ENCODE results near the gene GPRIN3.

The GPRIN3 gene

DNA sequence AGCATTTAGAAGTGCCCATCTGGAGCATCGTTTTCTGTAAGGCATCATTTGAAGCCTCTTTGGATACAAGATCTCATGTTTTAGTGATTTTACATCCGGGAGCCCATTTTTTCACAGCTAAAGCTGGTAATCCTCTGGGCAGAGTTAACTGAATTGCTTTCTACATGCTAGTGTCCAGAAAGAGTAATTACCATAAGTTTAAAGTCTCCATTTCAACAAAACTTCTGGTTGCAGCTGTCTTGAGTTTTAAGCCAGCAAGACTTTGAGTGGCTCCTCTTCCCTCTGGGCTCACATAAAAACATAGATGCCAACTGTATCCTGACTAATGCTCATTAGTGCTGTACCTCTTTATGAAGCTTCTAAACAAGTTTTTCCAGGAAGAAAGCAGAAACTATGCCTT is 65.4 kb downstream of the GPRIN3 start:
- no peak for TF ChIP-seq CREB1 (IDR thresholded peaks at IDR 0.05; ENCODE audit: low read depth)
- TF ChIP-seq NFIC (IDR thresholded peaks at IDR 0.05), result no peak
- TF ChIP-seq EGR1 (IDR thresholded peaks at IDR 0.05), result no peak
- no peak for TF ChIP-seq RAD21 (IDR thresholded peaks at IDR 0.05; ENCODE audit: low read depth)
- no peak for TF ChIP-seq TAF1 (IDR thresholded peaks at IDR 0.05; ENCODE audit: low read depth)
- TF ChIP-seq, protein P1, sequence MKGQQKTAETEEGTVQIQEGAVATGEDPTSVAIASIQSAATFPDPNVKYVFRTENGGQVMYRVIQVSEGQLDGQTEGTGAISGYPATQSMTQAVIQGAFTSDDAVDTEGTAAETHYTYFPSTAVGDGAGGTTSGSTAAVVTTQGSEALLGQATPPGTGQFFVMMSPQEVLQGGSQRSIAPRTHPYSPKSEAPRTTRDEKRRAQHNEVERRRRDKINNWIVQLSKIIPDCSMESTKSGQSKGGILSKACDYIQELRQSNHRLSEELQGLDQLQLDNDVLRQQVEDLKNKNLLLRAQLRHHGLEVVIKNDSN (IDR thresholded peaks at IDR 0.05), result no peak
- TF ChIP-seq YY1 (IDR thresholded peaks at IDR 0.05; ENCODE audit: low read depth), result no peak
- no peak for TF ChIP-seq FOXM1 (IDR thresholded peaks at IDR 0.05; ENCODE audit: borderline replicate concordance, low read depth)
- no peak for TF ChIP-seq CEBPB (IDR thresholded peaks at IDR 0.05)
- TF ChIP-seq EP300 (IDR thresholded peaks at IDR 0.05; ENCODE audit: borderline replicate concordance), result no peak
- no peak for TF ChIP-seq TEAD4 (IDR thresholded peaks at IDR 0.05)
- TF ChIP-seq, protein P2, sequence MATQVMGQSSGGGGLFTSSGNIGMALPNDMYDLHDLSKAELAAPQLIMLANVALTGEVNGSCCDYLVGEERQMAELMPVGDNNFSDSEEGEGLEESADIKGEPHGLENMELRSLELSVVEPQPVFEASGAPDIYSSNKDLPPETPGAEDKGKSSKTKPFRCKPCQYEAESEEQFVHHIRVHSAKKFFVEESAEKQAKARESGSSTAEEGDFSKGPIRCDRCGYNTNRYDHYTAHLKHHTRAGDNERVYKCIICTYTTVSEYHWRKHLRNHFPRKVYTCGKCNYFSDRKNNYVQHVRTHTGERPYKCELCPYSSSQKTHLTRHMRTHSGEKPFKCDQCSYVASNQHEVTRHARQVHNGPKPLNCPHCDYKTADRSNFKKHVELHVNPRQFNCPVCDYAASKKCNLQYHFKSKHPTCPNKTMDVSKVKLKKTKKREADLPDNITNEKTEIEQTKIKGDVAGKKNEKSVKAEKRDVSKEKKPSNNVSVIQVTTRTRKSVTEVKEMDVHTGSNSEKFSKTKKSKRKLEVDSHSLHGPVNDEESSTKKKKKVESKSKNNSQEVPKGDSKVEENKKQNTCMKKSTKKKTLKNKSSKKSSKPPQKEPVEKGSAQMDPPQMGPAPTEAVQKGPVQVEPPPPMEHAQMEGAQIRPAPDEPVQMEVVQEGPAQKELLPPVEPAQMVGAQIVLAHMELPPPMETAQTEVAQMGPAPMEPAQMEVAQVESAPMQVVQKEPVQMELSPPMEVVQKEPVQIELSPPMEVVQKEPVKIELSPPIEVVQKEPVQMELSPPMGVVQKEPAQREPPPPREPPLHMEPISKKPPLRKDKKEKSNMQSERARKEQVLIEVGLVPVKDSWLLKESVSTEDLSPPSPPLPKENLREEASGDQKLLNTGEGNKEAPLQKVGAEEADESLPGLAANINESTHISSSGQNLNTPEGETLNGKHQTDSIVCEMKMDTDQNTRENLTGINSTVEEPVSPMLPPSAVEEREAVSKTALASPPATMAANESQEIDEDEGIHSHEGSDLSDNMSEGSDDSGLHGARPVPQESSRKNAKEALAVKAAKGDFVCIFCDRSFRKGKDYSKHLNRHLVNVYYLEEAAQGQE (IDR thresholded peaks at IDR 0.05; ENCODE audit: low read depth), result no peak
- no peak for TF ChIP-seq TCF12 (IDR thresholded peaks at IDR 0.05; ENCODE audit: low read depth)
- TF ChIP-seq ZBTB7A (IDR thresholded peaks at IDR 0.05; ENCODE audit: low read depth), result no peak
- TF ChIP-seq MAX (IDR thresholded peaks at IDR 0.05), result no peak

- TF ChIP-seq CEBPB (IDR thresholded peaks at IDR 0.05) (no peak), MAX (IDR thresholded peaks at IDR 0.05) (no peak), YY1 (IDR thresholded peaks at IDR 0.05; ENCODE audit: low read depth) (no peak), CREB1 (IDR thresholded peaks at IDR 0.05; ENCODE audit: low read depth) (no peak), RAD21 (IDR thresholded peaks at IDR 0.05; ENCODE audit: low read depth) (no peak), TEAD4 (IDR thresholded peaks at IDR 0.05) (no peak), TAF1 (IDR thresholded peaks at IDR 0.05; ENCODE audit: low read depth) (no peak), EGR1 (IDR thresholded peaks at IDR 0.05) (no peak), NFIC (IDR thresholded peaks at IDR 0.05) (no peak), TCF12 (IDR thresholded peaks at IDR 0.05; ENCODE audit: low read depth) (no peak), EP300 (IDR thresholded peaks at IDR 0.05; ENCODE audit: borderline replicate concordance) (no peak), FOXM1 (IDR thresholded peaks at IDR 0.05; ENCODE audit: borderline replicate concordance, low read depth) (no peak), ZBTB7A (IDR thresholded peaks at IDR 0.05; ENCODE audit: low read depth) (no peak)
- TF ChIP-seq, protein P2 (IDR thresholded peaks at IDR 0.05; ENCODE audit: low read depth), result no peak
- TF ChIP-seq, protein P1 (IDR thresholded peaks at IDR 0.05), result no peak
Measured at GRCh38 chr4:89230271-89230670, 77.3 kb downstream of the GPRIN3 start.

GRCh38 chr4:89226665-89227574 is 80.7 kb downstream of the GPRIN3 start:
- TF ChIP-seq TAF1 (IDR thresholded peaks at IDR 0.05; ENCODE audit: low read depth) (no peak), RAD21 (IDR thresholded peaks at IDR 0.05; ENCODE audit: low read depth) (peak; percentile 87)

DNA sequence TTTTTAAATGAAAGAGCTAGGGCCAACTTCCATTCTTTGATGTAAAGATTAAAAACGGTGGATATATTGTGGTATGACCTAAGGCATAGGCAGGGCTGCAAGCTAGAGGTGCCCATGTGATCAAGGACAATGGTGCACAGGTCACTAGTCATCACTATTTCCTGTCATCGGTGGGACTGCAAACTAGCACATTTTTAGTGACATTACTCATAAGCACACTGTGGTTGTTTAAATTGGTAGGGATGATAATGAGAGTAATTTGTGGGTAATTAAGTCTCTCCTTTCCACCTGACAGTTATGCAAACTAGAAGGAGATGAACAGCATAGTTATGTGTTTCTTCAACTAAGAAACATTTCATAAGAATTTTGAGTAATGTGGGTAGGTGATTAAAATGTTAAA is 85.4 kb downstream of the GPRIN3 start:
- TF ChIP-seq EGR1 (IDR thresholded peaks at IDR 0.05) (no peak), EP300 (IDR thresholded peaks at IDR 0.05; ENCODE audit: borderline replicate concordance) (no peak)
- TF ChIP-seq, protein P1 (IDR thresholded peaks at IDR 0.05), result peak; percentile 33; the same call in 1 of the 2 replicates

DNA sequence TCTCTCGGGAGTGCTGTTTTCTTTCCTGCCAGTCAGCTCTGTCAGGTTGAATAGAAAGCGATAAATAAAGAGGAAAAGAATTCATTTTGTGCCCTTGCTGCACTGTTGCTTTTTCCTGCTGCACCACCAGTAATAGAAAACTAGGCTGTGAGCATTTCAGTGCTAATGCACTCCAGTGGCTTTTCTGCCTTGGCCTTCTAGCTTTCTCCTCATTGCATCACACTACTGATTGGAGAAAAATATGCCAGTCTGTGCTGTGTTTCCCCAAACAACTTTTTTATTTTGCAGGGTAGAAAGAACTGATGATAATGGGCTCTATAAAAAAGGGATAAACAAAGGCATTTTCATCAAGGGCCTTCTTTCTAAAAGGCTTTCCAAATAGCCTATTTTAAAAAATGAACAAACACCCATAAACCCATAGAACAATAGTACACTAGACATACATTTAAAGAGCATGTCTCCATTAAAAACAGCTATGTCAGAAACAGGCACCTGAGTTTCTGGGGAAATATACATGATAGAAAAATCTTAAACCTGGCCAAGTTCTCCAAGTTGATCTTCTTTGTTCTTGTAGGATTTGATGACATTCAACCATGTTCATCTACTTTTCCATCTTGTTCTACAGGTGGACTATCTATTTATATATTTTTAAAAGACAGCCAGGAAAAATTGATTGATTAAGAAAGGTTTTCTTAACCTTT is 86.3 kb downstream of the GPRIN3 start:
- TF ChIP-seq YY1 (IDR thresholded peaks at IDR 0.05; ENCODE audit: low read depth), result no peak
- TF ChIP-seq TAF1 (IDR thresholded peaks at IDR 0.05; ENCODE audit: low read depth), result no peak
- no peak for TF ChIP-seq NFIC (IDR thresholded peaks at IDR 0.05)
- TF ChIP-seq, protein P1 (IDR thresholded peaks at IDR 0.05), result no peak
- TF ChIP-seq TCF12 (IDR thresholded peaks at IDR 0.05; ENCODE audit: low read depth), result no peak
- TF ChIP-seq FOXM1 (IDR thresholded peaks at IDR 0.05; ENCODE audit: borderline replicate concordance, low read depth), result no peak
- TF ChIP-seq EP300 (IDR thresholded peaks at IDR 0.05; ENCODE audit: borderline replicate concordance), result no peak
- no peak for TF ChIP-seq ZBTB7A (IDR thresholded peaks at IDR 0.05; ENCODE audit: low read depth)
- TF ChIP-seq TEAD4 (IDR thresholded peaks at IDR 0.05), result no peak

Measured in Ishikawa (cell line).